CD14-positive monocyte (primary cell): ENCODE measurements around the gene AOAH. TPM values are rescaled to one million over a fixed set of nuclear protein-coding genes. Genes with fewer than 3 reads are reported as not detected.

Experiments
- DNase-seq, 3 donors: peaks; one replicate each; pipeline ENCODE4 v3.0.0-alpha.2; 2011 to 2022
- H2AFZ ChIP-seq: 2 replicates; pipeline ENCODE4 v1.6.0; 2012; ENCODE audit warnings: mild to moderate bottlenecking, low read depth, low read length, inconsistent platforms; ENCODE audit not compliant: insufficient read depth, poor library complexity, severe bottlenecking
- H3K27ac ChIP-seq, 2 donors: 1 replicate in 1 of 2; 2 replicates in 1 of 2; pipeline ENCODE4 v1.5.1; 2012 to 2013; ENCODE audit warnings: low read length in 2 of 2, control low read depth in 1 of 2, inconsistent platforms in 1 of 2, low read depth in 1 of 2, mild to moderate bottlenecking in 1 of 2
- H3K27me3 ChIP-seq, 2 donors: one replicate each; pipeline versions ENCODE4 v1.6.0 to v1.6.1; 2011 to 2013; ENCODE audit warnings: low read length in 2 of 2; ENCODE audit not compliant: control insufficient read depth in 2 of 2, insufficient read depth in 2 of 2
- H3K36me3 ChIP-seq, 2 donors: replicated peaks in 1 of 2; 1 replicate in 1 of 2; 2 replicates in 1 of 2; pipeline versions ENCODE4 v1.5.1 to v1.6.1; 2012 to 2013; ENCODE audit warnings: low read length in 2 of 2, control low read depth in 1 of 2, inconsistent platforms in 1 of 2, mild to moderate bottlenecking in 1 of 2; ENCODE audit not compliant: insufficient read depth in 2 of 2, control insufficient read depth in 1 of 2
- H3K4me1 ChIP-seq, 2 donors: 1 replicate in 1 of 2; 2 replicates in 1 of 2; pipeline versions ENCODE4 v1.5.1 to v1.6.1; 2012 to 2013; ENCODE audit warnings: low read length in 2 of 2, control low read depth in 1 of 2, inconsistent platforms in 1 of 2, mild to moderate bottlenecking in 1 of 2, moderate library complexity in 1 of 2; ENCODE audit not compliant: insufficient read depth in 2 of 2, control insufficient read depth in 1 of 2
- H3K4me2 ChIP-seq: replicated peaks from 2 replicates; pipeline ENCODE3; 2012; ENCODE audit warnings: low read length, moderate library complexity, mild to moderate bottlenecking; ENCODE audit not compliant: poor library complexity, severe bottlenecking; ENCODE audit errors: extremely low read depth
- H3K4me3 ChIP-seq, 3 experiments: fragments of 200-600 bp in 1 of 3; sonication (generic) in 1 of 3; replicated peaks in 1 of 3; 1 replicate in 2 of 3; 2 replicates in 1 of 3; pipeline ENCODE4 v1.5.1; 2011 to 2013; ENCODE audit warnings: low read length in 3 of 3, mild to moderate bottlenecking in 3 of 3, control low read depth in 2 of 3, low read depth in 2 of 3, inconsistent platforms in 1 of 3, moderate library complexity in 1 of 3
- H3K79me2 ChIP-seq: 2 replicates; pipeline ENCODE4 v1.6.0; 2012; ENCODE audit warnings: mild to moderate bottlenecking, control low read depth, inconsistent platforms, low read length, moderate library complexity; ENCODE audit not compliant: insufficient read depth
- H3K9ac ChIP-seq: 2 replicates; pipeline ENCODE4 v1.6.0; 2017; ENCODE audit warnings: low read length, mild to moderate bottlenecking; ENCODE audit not compliant: insufficient read depth, poor library complexity, severe bottlenecking
- H3K9me3 ChIP-seq, 2 donors: replicated peaks in 1 of 2; 1 replicate in 1 of 2; 2 replicates in 1 of 2; pipeline versions ENCODE4 v1.5.1 to v1.6.1; 2012 to 2013; ENCODE audit warnings: low read length in 2 of 2, control low read depth in 1 of 2; ENCODE audit not compliant: control insufficient read depth in 1 of 2, insufficient read depth in 1 of 2
- H4K20me1 ChIP-seq: 2 replicates; pipeline ENCODE4 v1.6.0; 2012; ENCODE audit warnings: mild to moderate bottlenecking, low read length, control low read depth, moderate library complexity; ENCODE audit not compliant: insufficient read depth
- H3K27ac Mint-ChIP-seq, 7 donors: one replicate each; pipeline ENCODE4 v1.8.0; 2020; ENCODE audit warnings: mild to moderate bottlenecking in 7 of 7, mixed read lengths in 7 of 7, moderate library complexity in 6 of 7, inconsistent platforms in 2 of 7
- H3K27me3 Mint-ChIP-seq, 3 donors: one replicate each; pipeline ENCODE4 v1.8.0; 2021 to 2022; ENCODE audit warnings: low read depth in 3 of 3, mild to moderate bottlenecking in 3 of 3, mixed read lengths in 3 of 3, moderate library complexity in 3 of 3, inconsistent platforms in 1 of 3
- H3K36me3 Mint-ChIP-seq, 2 donors: one replicate each; pipeline ENCODE4 v1.8.0; 2020; ENCODE audit warnings: mixed read lengths in 2 of 2, inconsistent platforms in 1 of 2, mild to moderate bottlenecking in 1 of 2
- H3K4me1 Mint-ChIP-seq: one replicate; pipeline ENCODE4 v1.8.0; 2020; ENCODE audit warnings: mild to moderate bottlenecking, mixed read lengths
- H3K4me3 Mint-ChIP-seq, 2 donors: one replicate each; pipeline ENCODE4 v1.8.0; 2020; ENCODE audit warnings: mild to moderate bottlenecking in 2 of 2, mixed read lengths in 2 of 2, moderate library complexity in 1 of 2
- H3K9me3 Mint-ChIP-seq, 7 donors: one replicate each; pipeline ENCODE4 v1.8.0; 2020 to 2022; ENCODE audit warnings: mixed read lengths in 7 of 7, mild to moderate bottlenecking in 6 of 7, moderate library complexity in 6 of 7, inconsistent platforms in 2 of 7
- CTCF ChIP-seq: fragments of 200-600 bp; IDR thresholded peaks from one replicate; pipeline ENCODE4 v1.8.0; 2022; ENCODE audit warnings: antibody characterized with exemption, mild to moderate bottlenecking
- WGBS: methylation state at CpG from one replicate; pipeline ENCODE4 v1.1.5; 2013; ENCODE audit warnings: missing lambda C conversion rate; ENCODE audit not compliant: insufficient coverage; 5-methylcytosine and 5-hydroxymethylcytosine counted together
- intact Hi-C, 2 donors: fragments of 100-400 bp; cut with micrococcal nuclease; formaldehyde crosslinking; loops; one replicate each; pipeline versions ENCODE4 v1.15.0 to v1.15.1; 2023
- polyA plus RNA-seq, 3 donors: library from polyadenylated mRNA; depleted of rRNA in 1 of 3; unstranded in 2 of 3; stranded (reverse) in 1 of 3; fragments of 300-500 nt in 2 of 3; fragments of >200 nt in 1 of 3; fragmentation: Illumina TruSeq in 2 of 3; gene quantifications; 1 replicate in 2 of 3; 2 replicates in 1 of 3; pipeline ENCODE4 v1.2.3, GENCODE V29; 2012 to 2021

Gene AOAH
- polyA plus RNA-seq, 3 donors = 305 to 467 (median 349) TPM

GRCh38 chr7:36765605-36766004, 41.3 kb upstream of the AOAH start:
- Mint-ChIP-seq H3K4me1 (peaks cover 20% of the 10 kb centered on the region), H3K9me3 (peaks cover 0 to 9% (median 0%) of the 10 kb centered on the region in 7 donors), H3K27ac (peak overlapping the region in 1 of 7 donors; percentile 25), H3K36me3 (no peaks in the 10 kb centered on the region), H3K27me3 (peaks cover 0 to 1% (median 1%) of the 10 kb centered on the region in 3 donors), H3K4me3 (no peak overlapping the region)
- no peak overlapping the region for H3K4me2 ChIP-seq
- DNase-seq = peak; percentile 37 to 62 (median 46)
- TF ChIP-seq CTCF = no peak
- WGBS = 0% methylated on average over 1 of the region's 4 CpGs
- peaks cover 5 to 9% of the 10 kb centered on the region in 2 donors for H3K4me1 ChIP-seq
- H3K79me2 ChIP-seq = no peaks in the 10 kb centered on the region
- no peak overlapping the region for H3K9ac ChIP-seq
- H2AFZ ChIP-seq = no peak overlapping the region
- H3K27ac ChIP-seq = no peak overlapping the region
- H3K36me3 ChIP-seq = no peaks in the 10 kb centered on the region
- no peaks in the 10 kb centered on the region for H4K20me1 ChIP-seq
- H3K9me3 ChIP-seq = no peaks in the 10 kb centered on the region
- H3K27me3 ChIP-seq = no peaks in the 10 kb centered on the region
- intact Hi-C loops = no loop called here
- no peak overlapping the region for H3K4me3 ChIP-seq

GRCh38 chr7:36764929-36765328, 40.6 kb upstream of the AOAH start:
- DNase-seq = no peak
- Mint-ChIP-seq H3K36me3 (no peaks in the 10 kb centered on the region), H3K4me1 (peaks cover 20% of the 10 kb centered on the region), H3K27ac (no peak overlapping the region), H3K4me3 (no peak overlapping the region), H3K27me3 (peaks cover 0 to 1% (median 1%) of the 10 kb centered on the region in 3 donors), H3K9me3 (peaks cover 0 to 9% (median 0%) of the 10 kb centered on the region in 7 donors)
- no peaks in the 10 kb centered on the region for H4K20me1 ChIP-seq
- no peak overlapping the region for H3K27ac ChIP-seq
- H3K4me3 ChIP-seq = no peak overlapping the region
- WGBS = no CpG with 5 or more reads among the region's 5 CpGs
- no peaks in the 10 kb centered on the region for H3K79me2 ChIP-seq
- no peak overlapping the region for H3K9ac ChIP-seq
- H2AFZ ChIP-seq = no peak overlapping the region
- H3K27me3 ChIP-seq = no peaks in the 10 kb centered on the region
- no peaks in the 10 kb centered on the region for H3K36me3 ChIP-seq
- TF ChIP-seq CTCF = no peak
- H3K4me1 ChIP-seq = peaks cover 5 to 9% of the 10 kb centered on the region in 2 donors
- H3K4me2 ChIP-seq = no peak overlapping the region
- intact Hi-C loops = no loop called here
- no peaks in the 10 kb centered on the region for H3K9me3 ChIP-seq
